Duodenal mucosa (tissue), 2 donors: ENCODE measurements around the gene C1orf50.
"Not testable (repeated sequence)": the region's sequence is repeated elsewhere in the genome, so short reads cannot be mapped to it uniquely, and the experiment has no call there.

Experiments used
- H3K27ac ChIP-seq: one replicate; pipeline ENCODE4 v1.7.0; 2013; ENCODE audit warnings: low read depth, low read length
- H3K27me3 ChIP-seq, 2 donors: one replicate each; pipeline ENCODE4 v1.7.0; 2013; ENCODE audit warnings: low read length in 2 of 2, control low read depth in 1 of 2; ENCODE audit not compliant: insufficient read depth in 2 of 2, control insufficient read depth in 1 of 2
- H3K36me3 ChIP-seq, 2 donors: one replicate each; pipeline ENCODE4 v1.7.0; 2013; ENCODE audit warnings: low read length in 2 of 2, control low read depth in 1 of 2; ENCODE audit not compliant: insufficient read depth in 2 of 2, control insufficient read depth in 1 of 2
- H3K4me1 ChIP-seq, 2 donors: one replicate each; pipeline ENCODE4 v1.7.0; 2013; ENCODE audit warnings: low read length in 2 of 2, control low read depth in 1 of 2; ENCODE audit not compliant: insufficient read depth in 2 of 2, control insufficient read depth in 1 of 2
- H3K4me3 ChIP-seq, 2 donors: one replicate each; pipeline ENCODE4 v1.7.0; 2013; ENCODE audit warnings: low read length in 2 of 2, low read depth in 1 of 2
- H3K9ac ChIP-seq, 2 donors: one replicate each; pipeline ENCODE4 v1.7.0; 2013; ENCODE audit warnings: low read length in 2 of 2, low read depth in 1 of 2
- H3K9me3 ChIP-seq, 2 donors: one replicate each; pipeline ENCODE4 v1.7.0; 2013; ENCODE audit warnings: low read length in 2 of 2, control low read depth in 1 of 2; ENCODE audit not compliant: control insufficient read depth in 1 of 2

Gene C1orf50

DNA sequence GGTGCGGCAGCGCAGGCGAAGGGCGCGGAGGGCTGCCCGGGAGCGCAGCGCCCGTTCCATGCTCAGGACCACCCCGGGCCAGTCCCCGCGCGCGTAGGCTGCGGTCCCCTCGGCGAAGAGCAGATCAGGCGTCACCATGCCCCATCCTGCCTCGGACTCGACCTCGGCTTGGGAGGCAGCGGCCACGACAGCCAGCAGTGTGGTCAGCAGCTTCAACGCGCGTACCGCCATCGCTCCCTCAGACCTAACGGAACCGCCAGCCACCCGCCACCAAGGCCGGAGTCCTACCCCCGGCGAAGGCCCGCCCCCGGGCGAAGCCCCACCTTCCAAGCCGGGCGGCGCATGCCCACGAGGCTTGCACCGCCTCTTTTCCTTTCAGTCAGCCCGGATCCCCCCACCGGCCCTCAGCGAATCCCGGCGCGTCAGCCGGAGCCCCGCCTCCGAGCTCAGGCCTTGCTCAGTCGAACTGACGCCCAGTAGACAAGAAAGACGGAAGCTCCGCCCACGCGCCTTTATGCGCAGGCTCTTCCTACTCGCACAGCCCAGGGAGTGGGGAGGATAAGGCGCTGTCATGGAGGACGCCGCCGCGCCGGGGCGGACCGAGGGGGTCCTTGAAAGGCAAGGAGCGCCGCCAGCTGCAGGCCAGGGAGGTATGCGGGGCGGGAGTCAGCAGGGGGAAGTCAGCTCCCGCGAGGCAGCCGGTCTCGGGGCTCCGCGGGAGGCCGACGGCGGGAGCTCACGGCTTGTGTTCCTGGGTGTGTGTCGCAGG, at the start of gene C1orf50, which contains the start of gene P3H1:
Gene C1orf50 (plus strand): TSS at position 509 of the 769 bp plus-strand sequence. CDS start 63 bp downstream, at position 572.
Gene P3H1 (minus strand): TSS at position 288 of the 769 bp plus-strand sequence. CDS start 57 bp downstream, at position 231.
- peaks cover 16 to 28% of the 10 kb centered on the region in 2 donors for H3K4me1 ChIP-seq
- H3K9ac ChIP-seq, result peak within 1 kb of the TSS; percentile 89 to 97
- peak within 1 kb of the TSS; percentile 93 to 94 for H3K4me3 ChIP-seq
- H3K27ac ChIP-seq, result peak within 1 kb of the TSS; percentile 84
- peaks cover 0 to 3% of the 10 kb centered on the region in 2 donors for H3K36me3 ChIP-seq
- H3K9me3 ChIP-seq, result no peaks in the 10 kb centered on the region
- no peaks in the 10 kb centered on the region for H3K27me3 ChIP-seq

DNA sequence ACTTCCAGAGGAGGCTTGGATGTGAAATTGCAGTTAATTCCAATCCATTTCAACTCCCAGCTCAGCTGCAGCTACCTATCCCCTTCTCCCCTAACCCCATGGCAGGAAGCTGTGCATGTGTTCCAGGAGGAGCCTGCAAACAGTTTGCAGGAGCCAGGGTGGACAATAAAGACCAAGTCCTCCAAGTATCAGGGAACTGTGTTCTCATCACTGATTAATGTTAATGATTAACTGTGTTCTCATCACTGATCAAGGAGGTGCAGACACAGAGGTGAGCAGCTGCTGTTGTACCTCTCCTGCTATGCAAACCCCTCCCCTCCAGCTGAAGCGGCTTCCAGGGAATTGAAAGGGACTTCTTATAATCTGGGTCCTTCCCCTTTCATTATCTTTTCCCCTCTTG, 46.2 kb upstream of the C1orf50 start:
- Histone ChIP-seq H3K9me3 (no peaks in the 10 kb centered on the region), H3K9ac (no peak overlapping the region), H3K4me3 (no peak overlapping the region), H3K27ac (no peak overlapping the region), H3K4me1 (peaks cover 4 to 6% of the 10 kb centered on the region in 2 donors), H3K36me3 (peaks cover 0 to 16% of the 10 kb centered on the region in 2 donors), H3K27me3 (no peaks in the 10 kb centered on the region)

DNA sequence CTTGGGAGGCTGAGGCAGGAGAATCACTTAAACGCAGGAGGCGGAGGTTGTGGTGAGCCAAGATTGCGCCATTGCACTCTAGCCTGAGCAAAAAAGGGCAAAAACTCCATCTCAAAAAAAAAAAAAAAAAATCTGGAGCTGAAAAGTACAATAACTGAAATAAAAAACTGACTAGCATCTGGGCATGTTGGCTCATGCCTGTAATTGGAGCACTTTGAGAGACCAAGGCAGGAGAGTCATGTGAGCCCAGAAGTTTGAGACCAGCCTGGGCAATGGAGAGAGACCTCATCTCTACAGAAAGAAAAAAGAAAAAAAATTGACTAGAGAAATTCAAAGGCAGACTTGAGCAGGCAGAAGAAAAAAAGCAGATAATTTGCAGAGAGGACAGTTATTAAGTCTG, 45.1 kb upstream of the C1orf50 start:
- Histone ChIP-seq H3K4me1 (peaks cover 4 to 6% of the 10 kb centered on the region in 2 donors), H3K9me3 (no peaks in the 10 kb centered on the region), H3K9ac (no peak overlapping the region), H3K36me3 (peaks cover 0 to 11% of the 10 kb centered on the region in 2 donors), H3K27me3 (no peaks in the 10 kb centered on the region), H3K4me3 (no peak overlapping the region), H3K27ac (no peak overlapping the region)

DNA sequence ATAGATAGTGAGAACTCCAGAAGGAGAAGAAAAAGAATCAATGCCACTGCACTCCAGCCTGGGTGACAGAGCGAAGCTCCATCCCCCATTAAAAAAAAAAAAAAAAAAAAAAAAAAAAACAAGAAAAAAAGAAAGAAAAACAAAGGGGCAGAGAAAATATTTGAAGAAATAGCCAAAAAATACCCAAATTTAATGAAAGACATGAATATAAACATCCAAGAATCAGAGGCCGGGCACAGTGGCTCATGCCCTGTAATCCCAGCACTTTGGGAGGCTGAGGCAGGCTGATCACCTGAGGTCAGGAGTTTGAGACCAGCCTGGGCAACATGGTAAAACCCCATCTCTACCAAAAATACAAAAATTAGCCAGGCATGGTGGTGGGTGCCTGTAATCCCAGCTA, 44.6 kb upstream of the C1orf50 start:
- not testable (repeated sequence) for H3K27me3 ChIP-seq, H3K9ac ChIP-seq, H3K27ac ChIP-seq, H3K4me1 ChIP-seq, H3K36me3 ChIP-seq, H3K9me3 ChIP-seq, H3K4me3 ChIP-seq

DNA sequence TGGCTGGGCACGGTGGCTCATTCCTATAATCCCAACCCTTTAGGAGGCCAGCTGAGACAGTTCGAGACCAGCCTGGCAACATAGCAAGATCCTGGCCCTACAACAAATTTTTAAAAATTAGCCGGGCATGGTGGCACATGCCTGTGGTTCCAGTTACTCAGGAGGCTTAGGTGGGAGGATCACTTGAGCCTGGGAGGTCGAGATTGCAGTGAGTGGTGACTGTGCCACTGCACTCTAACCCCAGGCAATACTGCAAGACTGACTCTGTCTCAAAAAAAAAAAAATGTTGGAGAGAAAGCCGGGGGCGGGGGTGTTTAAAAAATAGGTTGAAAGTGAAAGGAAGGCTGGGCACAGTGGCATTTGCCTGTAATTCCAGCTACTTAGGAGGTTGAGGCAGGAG, 43.5 kb upstream of the C1orf50 start:
- H3K27me3 ChIP-seq, result no peaks in the 10 kb centered on the region
- H3K9ac ChIP-seq, result no peak overlapping the region
- no peaks in the 10 kb centered on the region for H3K36me3 ChIP-seq
- H3K27ac ChIP-seq, result no peak overlapping the region
- peaks cover 6 to 7% of the 10 kb centered on the region in 2 donors for H3K4me1 ChIP-seq
- no peaks in the 10 kb centered on the region for H3K9me3 ChIP-seq
- no peak overlapping the region for H3K4me3 ChIP-seq

DNA sequence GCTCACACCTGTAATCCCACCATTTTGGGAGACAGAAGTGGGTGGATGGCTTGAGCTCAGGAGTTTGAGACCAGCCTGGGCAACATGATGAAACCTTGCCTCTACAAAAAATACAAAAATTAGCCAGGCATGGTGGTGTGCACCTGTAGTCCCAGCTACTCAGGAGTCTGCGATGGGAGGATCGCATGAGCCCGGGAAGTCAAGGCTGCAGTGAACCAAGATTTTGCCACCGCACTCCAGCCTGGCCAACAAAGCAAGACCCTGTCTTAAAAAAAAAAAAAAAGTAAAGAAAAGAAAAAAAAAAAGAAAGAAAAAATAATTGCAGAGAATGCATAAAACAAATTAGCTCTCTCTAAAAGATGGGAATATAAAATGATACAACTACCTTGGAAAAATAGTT, 41.2 kb upstream of the C1orf50 start:
- H3K27me3 ChIP-seq, H3K36me3 ChIP-seq, H3K4me3 ChIP-seq, H3K4me1 ChIP-seq, H3K9me3 ChIP-seq, H3K27ac ChIP-seq, H3K9ac ChIP-seq: not testable (repeated sequence)

DNA sequence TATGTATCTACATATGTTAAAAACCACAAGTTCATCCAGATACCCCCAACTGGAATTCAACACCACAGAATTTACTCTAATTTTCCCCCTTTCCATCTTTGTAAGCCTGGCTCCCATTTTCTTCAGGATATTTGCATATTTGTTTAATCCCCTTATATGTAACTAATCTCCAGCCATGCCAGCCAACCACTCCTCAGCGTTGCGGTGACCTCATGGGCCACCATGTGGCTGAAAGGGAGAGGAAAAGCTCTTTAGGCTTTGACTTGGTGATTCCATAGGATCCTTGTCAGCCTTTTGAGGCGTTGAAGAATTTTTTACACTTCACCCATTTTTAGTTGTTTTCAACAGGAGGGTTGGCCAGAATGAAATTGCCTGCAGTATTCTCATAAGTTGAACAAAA, 37.0 kb upstream of the C1orf50 start:
- Histone ChIP-seq H3K9me3 (no peaks in the 10 kb centered on the region), H3K27ac (no peak overlapping the region), H3K4me3 (no peak overlapping the region), H3K36me3 (no peaks in the 10 kb centered on the region), H3K4me1 (peaks cover 0 to 12% of the 10 kb centered on the region in 2 donors), H3K9ac (no peak overlapping the region), H3K27me3 (no peaks in the 10 kb centered on the region)

DNA sequence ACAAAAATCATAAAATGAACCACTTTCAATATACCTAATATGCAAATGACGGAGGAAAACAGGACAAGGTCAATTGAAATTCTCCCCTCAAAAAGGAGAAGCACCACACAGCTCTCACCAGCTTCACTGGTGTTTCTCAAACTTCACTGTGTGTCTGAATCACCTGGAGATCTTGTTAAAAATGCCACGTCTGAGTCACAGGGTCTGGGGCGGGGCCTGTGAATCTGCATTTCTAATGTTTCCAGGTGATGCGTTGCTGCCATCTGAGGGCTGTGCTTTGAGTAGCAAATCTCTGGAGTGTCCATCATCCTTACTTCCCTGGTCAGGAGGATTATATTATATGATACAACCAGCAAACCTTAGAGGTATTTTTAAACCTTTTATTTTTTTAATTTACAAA, 36.1 kb upstream of the C1orf50 start:
- Histone ChIP-seq H3K9me3 (no peaks in the 10 kb centered on the region), H3K27ac (no peak overlapping the region), H3K27me3 (no peaks in the 10 kb centered on the region), H3K4me3 (no peak overlapping the region), H3K9ac (no peak overlapping the region), H3K4me1 (peaks cover 6 to 17% of the 10 kb centered on the region in 2 donors), H3K36me3 (no peaks in the 10 kb centered on the region)

DNA sequence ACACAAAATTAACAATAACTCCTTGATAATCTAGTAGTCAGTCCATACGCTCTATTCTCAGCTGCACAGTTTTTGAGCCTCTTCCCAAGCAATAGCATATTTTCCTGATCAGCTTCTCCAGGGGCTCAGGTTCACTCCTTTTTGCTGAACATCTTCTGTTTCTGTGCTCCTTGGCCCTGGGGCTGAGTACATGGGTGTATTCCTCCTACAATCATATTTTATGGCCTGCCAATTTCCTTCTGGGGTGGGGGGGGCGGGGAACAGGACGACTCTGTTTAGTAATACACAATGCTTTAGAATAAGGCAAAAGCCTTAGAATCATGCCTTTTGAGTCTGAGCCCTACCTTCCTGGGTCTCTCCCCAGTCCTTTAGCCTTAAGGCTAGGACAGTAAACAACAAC, 35.5 kb upstream of the C1orf50 start:
- Histone ChIP-seq H3K9ac (no peak overlapping the region), H3K4me1 (peaks cover 12 to 21% of the 10 kb centered on the region in 2 donors), H3K36me3 (no peaks in the 10 kb centered on the region), H3K4me3 (no peak overlapping the region), H3K27ac (no peak overlapping the region), H3K27me3 (no peaks in the 10 kb centered on the region), H3K9me3 (no peaks in the 10 kb centered on the region)

DNA sequence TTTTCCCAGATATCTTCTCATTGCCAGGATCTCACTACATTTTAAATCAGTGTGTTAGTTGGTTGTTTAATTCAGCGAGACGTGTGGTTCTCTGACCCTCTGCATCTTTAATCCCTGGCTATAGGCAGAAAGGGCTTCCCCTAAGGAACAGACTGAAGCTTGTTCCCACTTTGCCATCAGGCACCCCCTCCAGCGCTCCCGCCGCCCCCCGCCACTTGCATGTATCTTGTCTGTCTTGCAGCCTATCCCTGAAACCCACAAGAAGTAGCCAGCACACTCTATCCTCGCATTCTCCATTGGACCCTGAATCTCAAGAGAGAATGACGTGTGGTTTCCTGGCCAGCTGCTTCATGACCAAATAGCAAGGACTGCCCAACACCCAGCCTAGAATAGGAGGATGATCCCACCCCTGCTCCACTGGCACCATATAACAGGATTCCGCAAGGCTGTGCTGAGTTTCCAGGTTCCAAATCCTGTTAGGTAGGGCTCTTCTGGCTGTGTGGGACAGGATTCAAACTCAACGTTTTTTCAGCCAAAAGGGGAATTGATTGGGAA, 34.8 kb upstream of the C1orf50 start:
- Histone ChIP-seq H3K27ac (no peak overlapping the region), H3K27me3 (no peaks in the 10 kb centered on the region), H3K4me1 (peaks cover 18 to 21% of the 10 kb centered on the region in 2 donors), H3K9ac (no peak overlapping the region), H3K36me3 (no peaks in the 10 kb centered on the region), H3K4me3 (no peak overlapping the region), H3K9me3 (no peaks in the 10 kb centered on the region)
